B cell (primary cell): ENCODE data around the gene IQSEC3.

Experiments
- EZH2 ChIP-seq: IDR thresholded peaks from 2 replicates; pipeline ENCODE4 v1.6.1; 2012; ENCODE audit warnings: borderline replicate concordance, low read depth, mild to moderate bottlenecking, moderate library complexity, low read length; ENCODE audit not compliant: insufficient read depth, poor library complexity, severe bottlenecking
- TF ChIP-seq, protein P1 (sequence below): fragments of 200-600 bp; IDR thresholded peaks from one replicate; pipeline ENCODE4 v1.8.0; 2022; ENCODE audit warnings: antibody characterized with exemption, mild to moderate bottlenecking

DNA sequence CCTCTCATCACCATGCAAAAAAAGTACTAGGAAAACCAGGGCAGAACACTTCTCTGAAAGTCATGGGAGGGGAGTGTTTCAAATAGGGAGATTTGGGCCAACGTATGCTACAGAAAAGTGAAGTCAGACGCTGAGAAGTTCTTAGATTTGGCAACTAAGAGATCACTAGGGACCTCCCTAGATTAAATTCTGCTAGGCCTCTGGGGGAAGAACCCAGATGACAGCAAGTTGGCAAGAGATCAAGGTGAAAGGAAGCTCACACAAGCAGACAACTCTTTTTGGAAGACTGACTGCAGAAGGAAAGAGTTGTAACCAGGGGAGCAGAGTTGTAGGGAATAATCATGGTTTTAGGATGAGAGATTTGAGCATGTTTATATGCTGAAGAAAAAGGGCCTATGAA lies 20.7 kb downstream of the IQSEC3 start:
- TF ChIP-seq, protein P1, sequence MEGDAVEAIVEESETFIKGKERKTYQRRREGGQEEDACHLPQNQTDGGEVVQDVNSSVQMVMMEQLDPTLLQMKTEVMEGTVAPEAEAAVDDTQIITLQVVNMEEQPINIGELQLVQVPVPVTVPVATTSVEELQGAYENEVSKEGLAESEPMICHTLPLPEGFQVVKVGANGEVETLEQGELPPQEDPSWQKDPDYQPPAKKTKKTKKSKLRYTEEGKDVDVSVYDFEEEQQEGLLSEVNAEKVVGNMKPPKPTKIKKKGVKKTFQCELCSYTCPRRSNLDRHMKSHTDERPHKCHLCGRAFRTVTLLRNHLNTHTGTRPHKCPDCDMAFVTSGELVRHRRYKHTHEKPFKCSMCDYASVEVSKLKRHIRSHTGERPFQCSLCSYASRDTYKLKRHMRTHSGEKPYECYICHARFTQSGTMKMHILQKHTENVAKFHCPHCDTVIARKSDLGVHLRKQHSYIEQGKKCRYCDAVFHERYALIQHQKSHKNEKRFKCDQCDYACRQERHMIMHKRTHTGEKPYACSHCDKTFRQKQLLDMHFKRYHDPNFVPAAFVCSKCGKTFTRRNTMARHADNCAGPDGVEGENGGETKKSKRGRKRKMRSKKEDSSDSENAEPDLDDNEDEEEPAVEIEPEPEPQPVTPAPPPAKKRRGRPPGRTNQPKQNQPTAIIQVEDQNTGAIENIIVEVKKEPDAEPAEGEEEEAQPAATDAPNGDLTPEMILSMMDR = no peak
- TF ChIP-seq EZH2 = no peak
